IMR-90 (cell line): Measurements from ENCODE around the gene KCNQ1. TPM values are rescaled to one million over a fixed set of nuclear protein-coding genes. Genes with fewer than 3 reads are reported as not detected.

Experiments
- ATAC-seq: fragments of 200-7000 bp; cut with Tn5 transposase; 2 replicates; pipeline ENCODE4 v1.9.1; 2020; ENCODE audit warnings: low read depth, mild to moderate bottlenecking, moderate library complexity
- BruUV-seq: library from RNA; stranded (reverse); fragments of 400-500 nt; replicated peaks from 2 replicates; lab custom pipeline; 2021; lab: Mats Ljungman, UMichigan
- CTCF ChIA-PET: fragments of 300-600 bp; formaldehyde crosslinking; extraction: SDS; loops from one replicate; lab custom pipeline; 2021; ENCODE audit warnings: antibody characterized with exemption; lab: Yijun Ruan, JAX
- POLR2A ChIA-PET: fragments of 300-600 bp; sonication (Branson Sonifier 250); formaldehyde crosslinking; loops from one replicate; lab custom pipeline; 2022; ENCODE audit warnings: antibody characterized with exemption; ENCODE audit not compliant: unreplicated experiment; lab: Charles Lee
- DNase-seq: peaks from one replicate; pipeline ENCODE4 v3.0.0; 2013
- H2AFZ ChIP-seq: replicated peaks from 2 replicates; pipeline ENCODE3; 2013; ENCODE audit warnings: low read length, mild to moderate bottlenecking; ENCODE audit not compliant: poor library complexity
- H2AK5ac ChIP-seq: 2 replicates; pipeline ENCODE4 v1.6.1; 2013; ENCODE audit warnings: low read depth, low read length, inconsistent platforms
- H2AK9ac ChIP-seq: replicated peaks from 2 replicates; pipeline ENCODE3; 2013; ENCODE audit warnings: mild to moderate bottlenecking, low read depth, low read length, moderate library complexity; ENCODE audit not compliant: poor library complexity
- H2BK120ac ChIP-seq: 2 replicates; pipeline ENCODE4 v1.6.1; 2013; ENCODE audit warnings: low read depth, low read length, inconsistent platforms
- H2BK15ac ChIP-seq: 3 replicates; pipeline ENCODE4 v1.6.1; 2013; ENCODE audit warnings: low read depth, low read length, inconsistent platforms
- H2BK20ac ChIP-seq: 2 replicates; pipeline ENCODE4 v1.6.1; 2013; ENCODE audit warnings: low read depth, mild to moderate bottlenecking, inconsistent platforms, low read length, moderate library complexity
- H2BK5ac ChIP-seq: 2 replicates; pipeline ENCODE4 v1.6.1; 2013; ENCODE audit warnings: mild to moderate bottlenecking, low read depth, low read length, inconsistent platforms; ENCODE audit not compliant: poor library complexity, severe bottlenecking
- H3K14ac ChIP-seq: replicated peaks from 2 replicates; pipeline ENCODE4 v1.6.1; 2013; ENCODE audit warnings: low read depth, low read length, inconsistent platforms
- H3K18ac ChIP-seq: 2 replicates; pipeline ENCODE4 v1.6.1; 2013; ENCODE audit warnings: low read depth, low read length, control low read depth
- H3K23ac ChIP-seq: 2 replicates; pipeline ENCODE4 v1.6.1; 2013; ENCODE audit warnings: low read depth, low read length, inconsistent platforms
- H3K27ac ChIP-seq: 2 replicates; pipeline ENCODE4 v1.5.1; 2013; ENCODE audit warnings: mild to moderate bottlenecking, control low read depth, low read length; ENCODE audit not compliant: insufficient read depth
- H3K27me3 ChIP-seq: 2 replicates; pipeline ENCODE4 v1.6.1; 2013; ENCODE audit warnings: low read length; ENCODE audit not compliant: control insufficient read depth, insufficient read depth
- H3K36me3 ChIP-seq: 2 replicates; pipeline ENCODE4 v1.6.1; 2013; ENCODE audit warnings: low read length, mixed read lengths; ENCODE audit not compliant: control insufficient read depth, insufficient read depth
- H3K4ac ChIP-seq: 2 replicates; pipeline ENCODE4 v1.6.1; 2013; ENCODE audit warnings: low read depth, low read length, inconsistent platforms
- H3K4me1 ChIP-seq: 2 replicates; pipeline ENCODE4 v1.6.1; 2013; ENCODE audit warnings: low read length, mixed read lengths; ENCODE audit not compliant: control insufficient read depth, insufficient read depth
- H3K4me2 ChIP-seq: 2 replicates; pipeline ENCODE4 v1.6.1; 2013; ENCODE audit warnings: low read depth, mild to moderate bottlenecking, control low read depth, low read length, moderate library complexity
- H3K4me3 ChIP-seq: 2 replicates; pipeline ENCODE4 v1.5.1; 2013; ENCODE audit warnings: low read depth, mild to moderate bottlenecking, control low read depth, low read length, moderate library complexity; ENCODE audit not compliant: insufficient read depth
- H3K56ac ChIP-seq: 2 replicates; pipeline ENCODE4 v1.6.1; 2013; ENCODE audit warnings: low read length, inconsistent platforms; ENCODE audit not compliant: insufficient read depth; ENCODE audit errors: extremely low read depth
- H3K79me1 ChIP-seq, 2 experiments: 2 replicates each; pipeline ENCODE4 v1.6.1; 2013; ENCODE audit warnings: low read length in 2 of 2, inconsistent platforms in 1 of 2, low read depth in 1 of 2
- H3K9ac ChIP-seq: 2 replicates; pipeline ENCODE4 v1.6.1; 2013; ENCODE audit warnings: low read depth, low read length, control low read depth
- H3K9me1 ChIP-seq: 2 replicates; pipeline ENCODE4 v1.6.1; 2013; ENCODE audit warnings: low read length, inconsistent platforms; ENCODE audit not compliant: insufficient read depth
- H3K9me3 ChIP-seq: 2 replicates; pipeline ENCODE4 v1.6.1; 2013; ENCODE audit warnings: low read length; ENCODE audit not compliant: control insufficient read depth, insufficient read depth
- H4K20me1 ChIP-seq: 2 replicates; pipeline ENCODE4 v1.6.1; 2013; ENCODE audit warnings: low read length, inconsistent platforms; ENCODE audit not compliant: insufficient read depth
- H4K5ac ChIP-seq: 2 replicates; pipeline ENCODE4 v1.6.1; 2013; ENCODE audit warnings: mild to moderate bottlenecking, low read depth, low read length, control low read depth
- H4K8ac ChIP-seq, 2 experiments: 2 replicates each; pipeline ENCODE4 v1.6.1; 2013; ENCODE audit warnings: low read depth in 2 of 2, low read length in 2 of 2, control low read depth in 1 of 2, inconsistent platforms in 1 of 2
- H4K91ac ChIP-seq: 2 replicates; pipeline ENCODE4 v1.6.1; 2013; ENCODE audit warnings: low read depth, low read length, inconsistent platforms; ENCODE audit not compliant: insufficient read depth
- CEBPB ChIP-seq: IDR thresholded peaks from 2 replicates; pipeline ENCODE4 v1.6.1; 2012; ENCODE audit warnings: low read depth, low read length, improper control_type of control experiment
- FOS ChIP-seq: fragments of 150-350 bp; IDR thresholded peaks from 2 replicates; pipeline ENCODE4 v1.6.1; 2016; ENCODE audit warnings: low read depth, low read length
- NFE2L2 ChIP-seq: fragments of 150-350 bp; IDR thresholded peaks from 2 replicates; pipeline ENCODE4 v1.6.1; 2016; ENCODE audit warnings: low read depth, mild to moderate bottlenecking, low read length
- POLR2A ChIP-seq: IDR thresholded peaks from 2 replicates; pipeline ENCODE4 v1.6.1; 2012; ENCODE audit warnings: mild to moderate bottlenecking, low read depth, low read length
- RAD21 ChIP-seq: IDR thresholded peaks from 2 replicates; pipeline ENCODE4 v1.6.1; 2012; ENCODE audit warnings: low read length, improper control_type of control experiment
- WGBS, 2 experiments: methylation state at CpG; one replicate each; pipeline versions ENCODE4 v1.1.5 to v1.1.7; 2013; ENCODE audit warnings: missing lambda C conversion rate in 2 of 2; ENCODE audit not compliant: insufficient read length in 1 of 2; ENCODE audit errors: extremely low coverage in 2 of 2; 5-methylcytosine and 5-hydroxymethylcytosine counted together
- dilution Hi-C: fragments of 300-500 bp; cut with HindIII; formaldehyde crosslinking; loops from one replicate; pipeline ENCODE4 v1.14.3; 2018; ENCODE audit warnings: low sequenced_read_pairs; ENCODE audit not compliant: unreplicated experiment
- in situ Hi-C: fragments of 300-500 bp; cut with MboI; formaldehyde crosslinking; loops from 3 replicates; pipeline ENCODE4 v1.14.3; 2019; ENCODE audit warnings: low sequenced_read_pairs, inconsistent platforms, mixed read lengths
- intact Hi-C: fragments of 100-400 bp; cut with micrococcal nuclease; formaldehyde crosslinking; loops from 2 replicates; pipeline ENCODE4 v1.10.0; 2022
- polyA plus RNA-seq, 3 experiments: library from polyadenylated mRNA; depleted of rRNA; stranded (reverse); fragments of >200 nt; gene quantifications; 2 replicates each; pipeline ENCODE4 v1.2.3, GENCODE V29; 2012; ENCODE audit warnings: low replicate concordance in 1 of 3
- total RNA-seq: library from RNA; depleted of rRNA; stranded (reverse); fragments of >200 nt; gene quantifications from 2 replicates; pipeline ENCODE4 v1.2.3, GENCODE V29; 2012
- TF ChIP-seq, protein P1 (sequence below): fragments of 150-350 bp; IDR thresholded peaks from 2 replicates; pipeline ENCODE4 v1.6.1; 2016; ENCODE audit warnings: low read depth, mild to moderate bottlenecking, low read length, moderate library complexity, borderline replicate concordance

KCNQ1 gene
- total and polyA plus RNA-seq, 2 of the 4 experiments (the other 2 are of a cell fraction) = 0.07 TPM; not detected in 1

DNA sequence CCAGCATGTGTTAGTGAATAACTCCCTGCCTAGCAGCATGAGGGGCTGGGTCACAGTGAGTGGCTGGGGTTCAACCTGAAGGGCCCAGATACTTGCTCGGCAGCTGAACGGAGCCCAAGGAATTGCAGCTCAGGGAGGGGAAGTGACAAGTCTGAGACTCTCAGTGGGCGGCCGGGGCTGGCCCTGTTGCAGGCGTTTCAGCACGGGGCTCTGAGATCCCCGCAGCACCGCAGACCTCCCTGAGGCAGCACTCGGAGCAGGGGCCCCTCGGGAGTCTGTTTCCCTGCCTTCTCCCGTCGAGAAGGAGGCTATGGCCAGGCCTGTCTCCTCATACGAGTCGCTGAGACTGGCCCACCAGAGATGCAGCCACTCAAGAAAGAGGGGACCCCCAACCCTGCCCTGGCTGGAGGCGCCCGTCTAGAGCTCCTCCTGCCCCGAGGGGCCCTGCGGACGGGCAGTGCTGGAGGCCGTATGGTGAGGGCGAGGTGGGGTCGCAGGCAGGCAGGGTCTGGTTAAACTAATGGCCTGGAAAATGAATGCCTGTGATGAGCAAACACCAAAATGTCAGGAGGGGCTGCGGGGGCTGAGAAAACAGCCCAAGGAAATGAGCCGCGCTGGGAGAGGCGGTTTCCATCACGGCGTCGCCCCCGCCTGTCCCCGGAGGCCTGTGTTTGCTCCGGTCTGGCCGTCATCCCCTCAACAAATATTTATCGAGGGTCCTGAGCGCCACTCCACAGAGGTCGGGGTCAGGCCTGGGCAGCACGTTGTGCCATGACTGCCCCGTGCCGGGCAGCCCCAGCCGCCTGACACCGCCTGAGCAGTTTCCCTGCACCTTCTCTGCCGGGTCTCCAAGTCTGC is 35.0 kb upstream of the KCNQ1 start (continued):
- TF ChIP-seq, protein P1, sequence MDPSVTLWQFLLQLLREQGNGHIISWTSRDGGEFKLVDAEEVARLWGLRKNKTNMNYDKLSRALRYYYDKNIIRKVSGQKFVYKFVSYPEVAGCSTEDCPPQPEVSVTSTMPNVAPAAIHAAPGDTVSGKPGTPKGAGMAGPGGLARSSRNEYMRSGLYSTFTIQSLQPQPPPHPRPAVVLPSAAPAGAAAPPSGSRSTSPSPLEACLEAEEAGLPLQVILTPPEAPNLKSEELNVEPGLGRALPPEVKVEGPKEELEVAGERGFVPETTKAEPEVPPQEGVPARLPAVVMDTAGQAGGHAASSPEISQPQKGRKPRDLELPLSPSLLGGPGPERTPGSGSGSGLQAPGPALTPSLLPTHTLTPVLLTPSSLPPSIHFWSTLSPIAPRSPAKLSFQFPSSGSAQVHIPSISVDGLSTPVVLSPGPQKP = no peak

DNA sequence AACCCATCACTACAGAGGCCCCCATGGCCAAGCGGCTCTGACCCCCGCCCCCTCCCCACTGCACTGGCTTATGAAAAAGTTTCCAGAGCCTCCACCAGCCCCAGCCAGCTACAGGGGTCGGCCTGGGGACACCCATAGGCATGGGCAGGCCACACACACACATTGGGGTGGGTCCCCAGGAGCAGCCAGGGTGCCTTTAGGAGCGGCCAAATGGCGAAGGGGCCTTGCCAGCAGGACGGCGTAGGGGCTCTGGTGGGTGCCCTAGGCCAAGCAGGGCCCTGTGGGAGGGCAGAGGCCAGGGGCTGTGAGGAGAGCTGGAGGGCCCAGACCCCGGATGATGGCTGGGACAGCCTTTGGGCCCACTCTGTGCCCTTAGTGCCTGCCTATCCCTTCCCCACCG is 34.2 kb upstream of the KCNQ1 start:
- Histone ChIP-seq H2BK20ac (no peak overlapping the region), H3K4ac (no peak overlapping the region), H3K18ac (no peak overlapping the region), H3K9me1 (no peaks in the 10 kb centered on the region), H3K9ac (no peak overlapping the region), H4K91ac (no peak overlapping the region), H2BK5ac (no peak overlapping the region), H3K9me3 (no peaks in the 10 kb centered on the region), H2BK120ac (no peak overlapping the region), H3K36me3 (no peaks in the 10 kb centered on the region), H3K23ac (no peak overlapping the region), H4K8ac (no peak overlapping the region), H4K5ac (no peak overlapping the region), H3K14ac (no peak overlapping the region), H2BK15ac (no peak overlapping the region), H2AFZ (no peak overlapping the region), H2AK9ac (no peak overlapping the region), H3K56ac (no peak overlapping the region), H4K20me1 (no peaks in the 10 kb centered on the region), H3K79me1 (no peaks in the 10 kb centered on the region), H3K27ac (no peak overlapping the region), H3K27me3 (peaks cover 21% of the 10 kb centered on the region), H2AK5ac (no peak overlapping the region), H3K4me2 (no peak overlapping the region), H3K4me3 (no peak overlapping the region), H3K4me1 (no peaks in the 10 kb centered on the region)
- ATAC-seq = no peak
- ChIA-PET CTCF (interaction anchor here (1.0 kb wide), 1 partner anchor 9 kb away, joined by 3 read pairs; no protein-coding TSS in a partner anchor), POLR2A (no interaction called here)
- dilution Hi-C loops = no loop called here
- WGBS, 2 experiments = no CpG with 5 or more reads among the region's 9 CpGs
- intact Hi-C loops = no loop called here
- BruUV-seq = no TSS peak
- in situ Hi-C loops = no loop called here
- TF ChIP-seq POLR2A (no peak), NFE2L2 (no peak), RAD21 (no peak), FOS (no peak), CEBPB (no peak)
- DNase-seq = no peak
